Body of pancreas (tissue), 4 donors: ENCODE results near the gene NOXO1. TPM values are rescaled to one million over a fixed set of nuclear protein-coding genes. Genes with fewer than 3 reads are reported as not detected.

Experiments used
- ATAC-seq: fragments of 150-250 bp; one replicate; pipeline ENCODE4 v1.9.1; 2016
- DNase-seq, 4 donors: peaks; one replicate each; pipeline ENCODE4 v3.0.0-alpha.2; 2019
- H3K27ac ChIP-seq, 4 donors: fragments of 200-600 bp; sonication (generic); 1 replicate in 3 of 4; 2 replicates in 1 of 4; pipeline versions ENCODE4 v1.5.1 to v1.6.1; 2016 to 2019; ENCODE audit warnings: mild to moderate bottlenecking in 1 of 4, mixed read lengths in 1 of 4, moderate library complexity in 1 of 4
- H3K27me3 ChIP-seq, 2 donors: fragments of 200-600 bp; sonication (generic); one replicate each; pipeline ENCODE4 v1.6.0; 2016; ENCODE audit warnings: mild to moderate bottlenecking in 1 of 2
- H3K36me3 ChIP-seq, 2 donors: fragments of 200-600 bp; sonication (generic); replicated peaks in 1 of 2; 2 replicates each; pipeline ENCODE4 v1.5.1; 2016; ENCODE audit warnings: low read depth in 2 of 2; ENCODE audit not compliant: insufficient read depth in 1 of 2
- H3K4me1 ChIP-seq: fragments of 200-600 bp; sonication (generic); one replicate; pipeline ENCODE4 v1.6.0; 2016
- H3K4me3 ChIP-seq, 2 donors: fragments of 200-600 bp; sonication (generic); 1 replicate in 1 of 2; 2 replicates in 1 of 2; pipeline ENCODE4 v1.5.1; 2016 to 2019
- H3K9me3 ChIP-seq, 3 donors: fragments of 200-600 bp; sonication (generic); 1 replicate in 2 of 3; 2 replicates in 1 of 3; pipeline ENCODE4 v1.5.1; 2016
- POLR2A ChIP-seq, 3 donors: fragments of 450-650 bp; IDR thresholded peaks; one replicate each; pipeline ENCODE4 v1.6.1; 2016; ENCODE audit warnings: antibody characterized with exemption in 3 of 3, mild to moderate bottlenecking in 2 of 3
- WGBS, 2 donors: methylation state at CpG; one replicate each; pipeline ENCODE4 v1.1.5; 2017; 5-methylcytosine and 5-hydroxymethylcytosine counted together
- intact Hi-C: fragments of 100-400 bp; cut with DNase I; formaldehyde crosslinking; loops from one replicate; pipeline ENCODE4 v1.15.1; 2023
- total RNA-seq, 2 donors: library from RNA; depleted of rRNA; stranded (reverse); fragments of >200 nt; gene quantifications; one replicate each; pipeline ENCODE4 v1.1.0, GENCODE V29; 2016
- TF ChIP-seq, protein P1 (sequence below), 7 experiments: fragments of 450-650 bp in 4 of 7; fragments of 200-600 bp in 3 of 7; sonication (generic) in 3 of 7; IDR thresholded peaks; one replicate each; pipeline ENCODE4 v1.5.1; 2016 to 2019; ENCODE audit warnings: antibody characterized with exemption in 7 of 7

Gene NOXO1
- total RNA-seq, 2 donors from 2014 or later, result not detected

- DNase-seq, result peak in 3 of 4 donors; percentile 49 to 50 (median 49)
- H3K9me3 ChIP-seq, result no peaks in the 10 kb centered on the region
- no peak for TF ChIP-seq POLR2A (IDR thresholded peaks at IDR 0.05)
- TF ChIP-seq, protein P1, sequence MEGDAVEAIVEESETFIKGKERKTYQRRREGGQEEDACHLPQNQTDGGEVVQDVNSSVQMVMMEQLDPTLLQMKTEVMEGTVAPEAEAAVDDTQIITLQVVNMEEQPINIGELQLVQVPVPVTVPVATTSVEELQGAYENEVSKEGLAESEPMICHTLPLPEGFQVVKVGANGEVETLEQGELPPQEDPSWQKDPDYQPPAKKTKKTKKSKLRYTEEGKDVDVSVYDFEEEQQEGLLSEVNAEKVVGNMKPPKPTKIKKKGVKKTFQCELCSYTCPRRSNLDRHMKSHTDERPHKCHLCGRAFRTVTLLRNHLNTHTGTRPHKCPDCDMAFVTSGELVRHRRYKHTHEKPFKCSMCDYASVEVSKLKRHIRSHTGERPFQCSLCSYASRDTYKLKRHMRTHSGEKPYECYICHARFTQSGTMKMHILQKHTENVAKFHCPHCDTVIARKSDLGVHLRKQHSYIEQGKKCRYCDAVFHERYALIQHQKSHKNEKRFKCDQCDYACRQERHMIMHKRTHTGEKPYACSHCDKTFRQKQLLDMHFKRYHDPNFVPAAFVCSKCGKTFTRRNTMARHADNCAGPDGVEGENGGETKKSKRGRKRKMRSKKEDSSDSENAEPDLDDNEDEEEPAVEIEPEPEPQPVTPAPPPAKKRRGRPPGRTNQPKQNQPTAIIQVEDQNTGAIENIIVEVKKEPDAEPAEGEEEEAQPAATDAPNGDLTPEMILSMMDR (IDR thresholded peaks at IDR 0.05), result no peak
- no peaks in the 10 kb centered on the region for H3K27me3 ChIP-seq
- 17 to 56% methylated on average over 5 of the region's 5 CpGs for WGBS, 2 donors
- H3K4me1 ChIP-seq, result peaks cover 63% of the 10 kb centered on the region
- no peak overlapping the region for H3K4me3 ChIP-seq
- peaks cover 0 to 5% of the 10 kb centered on the region in 2 donors for H3K36me3 ChIP-seq
- intact Hi-C loops, result no loop called here
- peak overlapping the region in 3 of 4 donors; percentile 43 to 59 (median 55) for H3K27ac ChIP-seq
- no peak for ATAC-seq
These were observed 754 bp upstream of the NOXO1 start for GRCh38 chr16:1982013-1982433.

GRCh38 chr16:1980770-1981087, 540 bp downstream of the NOXO1 start:
- no peak for TF ChIP-seq POLR2A (IDR thresholded peaks at IDR 0.05)
- TF ChIP-seq, protein P1 (IDR thresholded peaks at IDR 0.05), result no peak
- Histone ChIP-seq H3K36me3 (peaks cover 0 to 11% of the 10 kb centered on the region in 2 donors), H3K4me3 (no peak overlapping the region), H3K27me3 (no peaks in the 10 kb centered on the region), H3K9me3 (no peaks in the 10 kb centered on the region), H3K27ac (peak overlapping the region in 1 of 4 donors; percentile 0), H3K4me1 (peaks cover 63% of the 10 kb centered on the region)
- no peak for ATAC-seq
- intact Hi-C loops, result no loop called here
- 23 to 55% methylated on average over 9 to 10 of the region's 16 CpGs for WGBS, 2 donors
- DNase-seq, result no peak

DNA sequence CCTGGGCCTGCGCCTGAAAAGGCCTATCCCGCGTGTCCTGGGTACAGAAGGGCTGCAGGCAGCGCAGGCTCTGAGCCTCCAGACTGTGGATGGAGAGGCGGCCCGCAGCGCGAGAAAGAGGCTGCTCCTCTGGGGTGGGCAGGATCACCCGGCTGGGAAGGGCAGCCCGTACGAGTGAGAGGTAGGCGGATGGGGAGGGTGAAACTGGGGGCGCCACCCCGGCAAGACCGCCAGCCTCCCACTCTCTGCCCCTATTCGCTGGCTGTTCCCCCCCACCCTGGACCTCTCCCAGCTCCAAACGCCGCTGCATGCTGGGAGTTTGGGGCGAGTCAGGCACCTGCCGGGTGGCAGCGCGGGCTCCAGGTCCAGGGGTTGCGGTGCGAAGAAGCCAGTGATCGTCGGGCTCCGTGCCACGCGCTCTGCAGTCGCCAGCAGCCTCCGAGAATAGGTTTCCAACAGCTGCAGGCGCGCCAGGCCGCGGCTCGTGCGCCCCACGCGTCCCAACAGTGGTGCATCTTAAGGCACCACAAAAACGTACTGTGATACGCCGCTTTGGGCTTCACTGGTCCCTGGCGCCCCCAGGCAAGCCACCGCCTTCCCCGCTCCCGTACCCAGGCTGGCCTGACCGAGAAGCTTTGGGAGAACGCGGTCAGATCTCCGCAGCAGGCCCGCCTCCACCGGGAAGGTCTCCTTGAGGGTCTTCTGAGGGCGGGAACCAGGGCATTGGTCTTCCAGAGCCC, 1.1 kb downstream of the NOXO1 start:
- DNase-seq, result peak in 2 of 4 donors; percentile 53 to 57
- Histone ChIP-seq H3K27me3 (no peaks in the 10 kb centered on the region), H3K27ac (peak overlapping the region in 3 of 4 donors; percentile 52 to 78 (median 74)), H3K4me3 (no peak overlapping the region), H3K4me1 (peaks cover 60% of the 10 kb centered on the region), H3K36me3 (peaks cover 0 to 16% of the 10 kb centered on the region in 2 donors), H3K9me3 (no peaks in the 10 kb centered on the region)
- TF ChIP-seq POLR2A (IDR thresholded peaks at IDR 0.05), result no peak
- TF ChIP-seq, protein P1 (IDR thresholded peaks at IDR 0.05), result no peak
- WGBS, 2 donors, result 11 to 36% methylated on average over 7 to 52 of the region's 53 CpGs
- intact Hi-C loops, result no loop called here
- ATAC-seq, result no peak

GRCh38 chr16:1979271-1980029, 1.8 kb downstream of the NOXO1 start:
- Histone ChIP-seq H3K27ac (peak overlapping the region; percentile 2 to 78 (median 63)), H3K4me1 (peaks cover 52% of the 10 kb centered on the region)

More at GRCh38 chr16:1979271-1980029, 1.8 kb downstream of the NOXO1 start:
- ATAC-seq (peak; percentile 67), DNase-seq (peak; percentile 87 to 91 (median 90))
- no peaks in the 10 kb centered on the region for H3K9me3 ChIP-seq
- H3K27me3 ChIP-seq, result no peaks in the 10 kb centered on the region
- intact Hi-C loops, result no loop called here
- peaks cover 0 to 20% of the 10 kb centered on the region in 2 donors for H3K36me3 ChIP-seq
- peak overlapping the region in 1 of 2 donors; percentile 16 for H3K4me3 ChIP-seq
- 6 to 24% methylated on average over 6 to 66 of the region's 70 CpGs for WGBS, 2 donors
- TF ChIP-seq POLR2A (IDR thresholded peaks at IDR 0.05), result peak; percentile 55 to 75 (median 74)
- TF ChIP-seq, protein P1 (IDR thresholded peaks at IDR 0.05), result no peak
